ENCODE data around the gene PLEKHG4B.
"Not testable (repeated sequence)": the region's sequence is repeated elsewhere in the genome, so short reads cannot be mapped to it uniquely, and the experiment has no call there.

Gene PLEKHG4B

GRCh38 chr5:91556-92263 lies at the start of gene PLEKHG4B:
TSS of gene PLEKHG4B (plus strand) at chr5:92168. CDS start at chr5:92232, 64 bp downstream.
- Histone ChIP-seq H3K27ac (no peak within 1 kb of the TSS), H3K27me3 (replicated peaks) (peaks cover 55% of the 10 kb centered on the region), H3K36me3 (replicated peaks) (no peaks in the 10 kb centered on the region), H3K4me3 (ENCODE audit: low read depth, low read length) (peak within 1 kb of the TSS; percentile 40)
- TF ChIP-seq CTCF (IDR thresholded peaks at IDR 0.05; ENCODE audit: low read depth, low read length, missing control alignments): no peak
- DNase-seq: no peak
- in situ Hi-C loops (cut with HindIII; ENCODE audit: low pct_ligation_motif_present, low sequenced_read_pairs): no loop called here

GRCh38 chr5:42250-42649 lies 49.7 kb upstream of the PLEKHG4B start:
- Histone ChIP-seq H3K36me3 (replicated peaks) (no peaks in the 10 kb centered on the region), H3K27ac (no peak overlapping the region), H3K27me3 (replicated peaks) (peaks cover 3% of the 10 kb centered on the region), H3K4me3 (ENCODE audit: low read depth, low read length) (no peak overlapping the region)
- in situ Hi-C loops (cut with HindIII; ENCODE audit: low pct_ligation_motif_present, low sequenced_read_pairs): no loop called here
- peak; percentile 77 for TF ChIP-seq CTCF (IDR thresholded peaks at IDR 0.05; ENCODE audit: low read depth, low read length, missing control alignments)
- DNase-seq: peak; percentile 13

GRCh38 chr5:48192-48591 lies 43.8 kb upstream of the PLEKHG4B start:
- TF ChIP-seq CTCF (IDR thresholded peaks at IDR 0.05; ENCODE audit: low read depth, low read length, missing control alignments): no peak
- in situ Hi-C loops (cut with HindIII; ENCODE audit: low pct_ligation_motif_present, low sequenced_read_pairs): no loop called here

GRCh38 chr5:49530-49929 lies 42.4 kb upstream of the PLEKHG4B start:
- peaks cover 18% of the 10 kb centered on the region for H3K27me3 ChIP-seq (replicated peaks)
- DNase-seq; in situ Hi-C loops (cut with HindIII; ENCODE audit: low pct_ligation_motif_present, low sequenced_read_pairs): not testable (repeated sequence)

More at GRCh38 chr5:48192-48591, 43.8 kb upstream of the PLEKHG4B start:
- H3K27me3 ChIP-seq (replicated peaks): peaks cover 9% of the 10 kb centered on the region
- DNase-seq: no peak
- no peak overlapping the region for H3K27ac ChIP-seq
- no peak overlapping the region for H3K4me3 ChIP-seq (ENCODE audit: low read depth, low read length)
- H3K36me3 ChIP-seq (replicated peaks): no peaks in the 10 kb centered on the region

GRCh38 chr5:49953-50544 lies 41.9 kb upstream of the PLEKHG4B start:
- no peak for DNase-seq
- Histone ChIP-seq H3K36me3 (replicated peaks) (no peaks in the 10 kb centered on the region), H3K4me3 (ENCODE audit: low read depth, low read length) (no peak overlapping the region), H3K27ac (no peak overlapping the region), H3K27me3 (replicated peaks) (peaks cover 19% of the 10 kb centered on the region)
- no peak for TF ChIP-seq CTCF (IDR thresholded peaks at IDR 0.05; ENCODE audit: low read depth, low read length, missing control alignments)
- in situ Hi-C loops (cut with HindIII; ENCODE audit: low pct_ligation_motif_present, low sequenced_read_pairs): no loop called here

More at GRCh38 chr5:49530-49929, 42.4 kb upstream of the PLEKHG4B start:
- H3K4me3 ChIP-seq (ENCODE audit: low read depth, low read length); H3K36me3 ChIP-seq (replicated peaks); H3K27ac ChIP-seq: not testable (repeated sequence)

GRCh38 chr5:50724-51499 lies 41.1 kb upstream of the PLEKHG4B start:
- no peak for DNase-seq
- Histone ChIP-seq H3K27me3 (replicated peaks) (peaks cover 23% of the 10 kb centered on the region), H3K27ac (no peak overlapping the region), H3K4me3 (ENCODE audit: low read depth, low read length) (no peak overlapping the region), H3K36me3 (replicated peaks) (no peaks in the 10 kb centered on the region)
- no peak for TF ChIP-seq CTCF (IDR thresholded peaks at IDR 0.05; ENCODE audit: low read depth, low read length, missing control alignments)
- in situ Hi-C loops (cut with HindIII; ENCODE audit: low pct_ligation_motif_present, low sequenced_read_pairs): no loop called here

All from brain microvascular endothelial cell (primary cell).